HG03354 (cell line): ENCODE data around the gene CCDC142.
"Not testable (repeated sequence)": the region's sequence is repeated elsewhere in the genome, so short reads cannot be mapped to it uniquely, and the experiment has no call there.

Experiments used
- ATAC-seq: cut with Tn5 transposase; IDR thresholded peaks from one replicate; pipeline ENCODE4 v1.9.1; 2021; ENCODE audit warnings: mild to moderate bottlenecking; ENCODE audit not compliant: unreplicated experiment, poor library complexity, severe bottlenecking

Gene CCDC142

GRCh38 chr2:74499940-74500577 lies 17.3 kb upstream of the CCDC142 start:
- no peak for ATAC-seq

- ATAC-seq, result no peak
These were observed 16.6 kb upstream of the CCDC142 start, which contains the start of gene LBX2 for GRCh38 chr2:74499267-74499939. Gene LBX2, minus strand, starts transcription at chr2:74499603. Its CDS starts 66 bp downstream, at chr2:74499537.

GRCh38 chr2:74498500-74499266 lies 15.9 kb upstream of the CCDC142 start:
- ATAC-seq, result no peak

- no peak for ATAC-seq
These were observed 15.1 kb upstream of the CCDC142 start for GRCh38 chr2:74497777-74498499.

GRCh38 chr2:74496997-74497776 lies 14.4 kb upstream of the CCDC142 start:
- ATAC-seq, result no peak

- ATAC-seq, result no peak
These were observed 12.6 kb upstream of the CCDC142 start for GRCh38 chr2:74495440-74495839.

GRCh38 chr2:74493546-74493945 lies 10.7 kb upstream of the CCDC142 start:
- ATAC-seq, result no peak

- no peak for ATAC-seq
These were observed 9.1 kb upstream of the CCDC142 start for GRCh38 chr2:74491648-74492544.

- ATAC-seq, result no peak
These were observed 7.1 kb upstream of the CCDC142 start for GRCh38 chr2:74489906-74490305.

GRCh38 chr2:74488643-74489481 lies 6.1 kb upstream of the CCDC142 start:
- no peak for ATAC-seq

- no peak for ATAC-seq
These were observed 3.3 kb upstream of the CCDC142 start for GRCh38 chr2:74486141-74486540.

GRCh38 chr2:74483675-74484164 lies 922 bp upstream of the CCDC142 start:
- not testable (repeated sequence) for ATAC-seq

- ATAC-seq, result peak; percentile 40
These were observed 617 bp downstream of the CCDC142 start for GRCh38 chr2:74481961-74482800.

- ATAC-seq, result no peak
These were observed 1.4 kb downstream of the CCDC142 start for GRCh38 chr2:74481431-74481830.

GRCh38 chr2:74474899-74475298 lies 7.9 kb downstream of the CCDC142 start:
- no peak for ATAC-seq

GRCh38 chr2:74474481-74474880 lies 8.3 kb downstream of the CCDC142 start:
- no peak for ATAC-seq

- ATAC-seq, result no peak
These were observed 9.9 kb downstream of the CCDC142 start for GRCh38 chr2:74472945-74473258.
